HG02759 (cell line): ENCODE results near the gene OVOL2.

Experiments used
- ATAC-seq: cut with Tn5 transposase; IDR thresholded peaks from one replicate; pipeline ENCODE4 v1.9.1; 2021; ENCODE audit warnings: mild to moderate bottlenecking, moderate library complexity; ENCODE audit not compliant: unreplicated experiment

The OVOL2 gene

GRCh38 chr20:18018100-18018499, 39.6 kb downstream of the OVOL2 start:
- no peak for ATAC-seq

DNA sequence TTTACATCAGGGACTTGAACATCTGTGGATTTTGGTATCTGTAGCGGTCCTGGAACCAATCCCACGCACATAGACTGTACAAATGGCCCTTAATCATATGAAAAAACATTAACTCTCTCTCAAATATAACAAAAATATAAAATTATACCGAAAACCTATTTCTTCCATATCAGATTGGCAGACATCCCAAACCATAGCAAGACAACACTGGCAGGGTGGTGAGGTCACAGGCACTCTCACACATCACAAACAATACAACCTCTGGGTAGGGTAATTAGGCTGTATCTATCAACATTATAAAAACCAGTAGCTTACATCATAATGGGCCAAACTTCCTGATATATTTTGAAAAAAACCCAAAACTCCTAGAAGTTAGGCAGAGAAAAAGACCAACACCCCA, 40.9 kb downstream of the OVOL2 start:
- no peak for ATAC-seq

GRCh38 chr20:18014411-18014810, 43.3 kb downstream of the OVOL2 start:
- ATAC-seq, result no peak

- ATAC-seq, result no peak
These were observed 44.8 kb downstream of the OVOL2 start for GRCh38 chr20:18012901-18013300.

- ATAC-seq, result no peak
These were observed 45.6 kb downstream of the OVOL2 start for GRCh38 chr20:18011951-18012645.

GRCh38 chr20:18011482-18011881, 46.2 kb downstream of the OVOL2 start:
- ATAC-seq, result no peak

DNA sequence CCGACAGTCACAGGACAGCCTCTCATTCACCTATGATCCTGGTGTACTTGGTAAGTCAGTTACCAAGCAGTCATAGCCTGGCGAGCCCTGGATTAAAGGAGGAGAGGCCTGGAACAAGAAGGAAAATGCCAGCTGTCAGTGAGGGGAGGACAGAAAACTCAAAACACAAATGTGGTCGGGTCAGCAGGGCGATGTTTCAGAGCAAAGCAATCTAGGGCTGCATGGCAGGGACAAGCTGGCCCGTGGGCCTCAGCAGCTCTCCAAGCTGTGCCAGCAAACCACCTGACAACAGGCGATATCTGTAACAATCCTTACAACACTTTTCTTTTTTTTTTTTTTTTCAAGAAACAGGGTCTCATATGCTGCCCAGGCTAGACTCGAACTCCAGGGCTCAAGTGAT, 48.6 kb downstream of the OVOL2 start:
- ATAC-seq, result no peak

GRCh38 chr20:18007534-18008292, 50.0 kb downstream of the OVOL2 start:
- no peak for ATAC-seq

DNA sequence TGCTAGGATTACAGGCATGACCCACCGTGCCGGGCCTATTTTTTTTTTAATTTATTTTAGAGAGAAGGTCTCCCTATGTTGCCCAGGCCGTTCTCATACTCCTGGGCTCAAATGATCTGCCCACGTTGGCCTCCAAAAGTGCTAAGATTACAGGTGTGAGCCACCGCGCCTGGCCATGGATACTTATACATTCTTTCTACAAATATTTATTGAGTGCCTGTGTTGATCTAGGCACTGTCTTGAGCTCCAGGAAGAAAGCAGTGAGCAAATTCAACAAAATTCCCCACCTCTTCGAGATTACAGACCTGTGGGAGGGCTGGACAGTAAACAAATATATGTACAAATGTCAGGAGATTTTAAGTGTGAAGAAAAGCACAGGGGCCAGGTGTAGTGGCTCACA, 51.0 kb downstream of the OVOL2 start:
- ATAC-seq, result no peak

DNA sequence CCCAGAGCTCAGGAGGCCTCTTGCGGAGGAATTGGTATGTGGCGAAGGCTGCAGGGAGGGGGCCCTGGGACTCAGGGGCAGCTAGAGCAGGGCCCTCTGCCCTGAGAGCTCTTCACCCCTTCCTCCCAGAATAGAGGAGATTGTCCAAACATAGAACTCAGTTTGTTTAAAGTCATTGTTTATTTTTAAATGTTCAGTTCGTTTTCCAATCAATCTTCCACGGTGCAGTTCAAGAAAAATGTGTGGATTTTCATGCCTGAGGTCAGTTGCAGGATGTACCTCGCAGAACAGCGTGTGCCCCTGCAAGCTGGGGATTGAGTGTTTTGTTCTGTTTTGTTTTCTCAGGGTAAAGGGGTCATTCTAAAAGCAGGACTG, 51.7 kb downstream of the OVOL2 start:
- ATAC-seq, result no peak

DNA sequence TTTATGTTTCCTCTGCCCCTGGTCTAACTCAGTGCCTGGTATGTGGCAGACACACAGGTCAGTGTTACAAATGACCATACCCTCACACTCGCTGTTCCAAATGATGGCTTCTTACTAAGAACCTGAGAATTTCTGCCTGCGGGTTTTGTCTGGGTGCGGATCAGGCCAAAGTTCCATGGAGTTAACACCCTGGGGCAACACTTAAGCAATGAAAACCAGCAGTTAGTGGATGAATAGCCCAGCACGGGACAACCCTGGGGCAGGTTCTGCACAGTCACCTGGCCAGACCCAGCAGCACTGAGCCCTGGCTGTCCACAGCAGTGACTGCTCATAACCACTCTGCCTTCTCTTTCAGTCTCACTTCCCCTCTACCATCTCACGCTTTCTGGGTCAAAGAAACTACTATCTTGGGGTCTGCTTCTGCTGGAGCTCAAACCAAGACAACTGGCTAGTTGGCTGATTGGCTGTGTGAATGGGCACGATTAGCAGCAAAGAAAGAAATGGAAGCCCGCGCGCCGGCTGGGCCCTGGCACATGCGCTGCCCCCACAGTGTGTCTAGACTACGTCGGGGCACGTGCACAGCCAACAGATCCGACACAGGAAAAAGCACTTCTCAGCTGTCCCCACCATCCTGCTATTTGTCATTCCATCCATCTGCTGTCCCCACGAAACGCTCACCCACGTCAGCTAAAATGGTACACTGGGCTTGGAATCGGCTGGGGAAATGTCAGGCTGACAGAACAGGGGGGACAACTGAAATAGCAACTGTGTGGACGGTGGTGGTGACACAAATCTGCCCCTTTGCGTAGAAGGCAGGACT, 52.3 kb downstream of the OVOL2 start:
- ATAC-seq, result peak; percentile 93

DNA sequence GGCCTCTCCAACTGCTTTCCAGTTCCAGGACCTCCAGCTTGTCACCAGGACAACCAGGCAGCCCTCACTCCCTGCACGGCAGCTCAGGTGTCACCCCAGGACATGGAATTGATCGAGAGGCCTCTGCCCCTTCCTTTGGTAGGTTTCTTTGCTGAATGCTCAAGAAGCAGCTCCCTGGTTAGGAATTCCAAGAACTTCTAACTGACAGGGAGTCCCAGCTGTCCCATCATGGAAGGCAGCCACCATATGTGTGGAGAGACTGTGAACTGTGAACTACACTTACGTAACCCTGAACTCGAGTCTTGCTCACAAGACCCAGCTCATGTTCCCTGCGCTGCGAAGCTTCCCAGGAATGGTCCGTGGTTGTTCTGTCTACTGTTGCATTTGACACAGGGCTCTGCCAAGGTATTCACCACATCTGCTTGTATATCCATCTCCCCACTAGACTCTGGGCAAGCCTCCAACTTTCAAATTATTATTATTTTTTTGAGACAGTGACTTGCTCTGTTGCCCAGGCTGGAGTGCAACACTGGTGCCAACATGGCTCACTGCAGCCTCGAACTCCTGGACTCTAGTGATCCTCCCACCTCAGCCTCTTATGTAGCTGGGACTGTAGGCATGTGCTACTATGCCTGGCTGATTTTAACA, 53.2 kb downstream of the OVOL2 start:
- ATAC-seq, result no peak

- ATAC-seq, result peak; percentile 46
These were observed 53.8 kb downstream of the OVOL2 start for GRCh38 chr20:18003897-18004296.

- no peak for ATAC-seq
These were observed 56.4 kb downstream of the OVOL2 start for GRCh38 chr20:18001131-18001921.

DNA sequence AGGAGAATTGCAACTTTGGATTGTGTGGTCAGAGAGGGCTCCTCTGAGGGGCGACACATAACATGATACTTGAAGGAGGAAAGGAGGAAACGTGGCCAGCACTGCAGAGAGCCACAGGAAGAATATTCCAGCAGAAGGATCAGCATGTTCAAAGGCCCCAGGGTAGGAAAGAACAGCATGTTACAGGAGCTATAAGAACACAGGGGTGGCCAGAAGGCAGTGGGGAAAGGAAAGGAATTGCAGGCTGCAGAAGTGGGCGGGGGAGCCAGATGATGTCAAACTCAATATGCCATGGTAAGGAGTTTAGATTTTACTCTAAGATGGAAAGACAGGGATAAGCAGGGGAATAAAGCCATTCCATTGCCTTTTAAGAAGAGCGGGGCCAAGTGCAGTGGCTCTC, 58.1 kb downstream of the OVOL2 start:
- ATAC-seq, result no peak

GRCh38 chr20:17998446-17998845, 59.3 kb downstream of the OVOL2 start:
- ATAC-seq, result no peak

DNA sequence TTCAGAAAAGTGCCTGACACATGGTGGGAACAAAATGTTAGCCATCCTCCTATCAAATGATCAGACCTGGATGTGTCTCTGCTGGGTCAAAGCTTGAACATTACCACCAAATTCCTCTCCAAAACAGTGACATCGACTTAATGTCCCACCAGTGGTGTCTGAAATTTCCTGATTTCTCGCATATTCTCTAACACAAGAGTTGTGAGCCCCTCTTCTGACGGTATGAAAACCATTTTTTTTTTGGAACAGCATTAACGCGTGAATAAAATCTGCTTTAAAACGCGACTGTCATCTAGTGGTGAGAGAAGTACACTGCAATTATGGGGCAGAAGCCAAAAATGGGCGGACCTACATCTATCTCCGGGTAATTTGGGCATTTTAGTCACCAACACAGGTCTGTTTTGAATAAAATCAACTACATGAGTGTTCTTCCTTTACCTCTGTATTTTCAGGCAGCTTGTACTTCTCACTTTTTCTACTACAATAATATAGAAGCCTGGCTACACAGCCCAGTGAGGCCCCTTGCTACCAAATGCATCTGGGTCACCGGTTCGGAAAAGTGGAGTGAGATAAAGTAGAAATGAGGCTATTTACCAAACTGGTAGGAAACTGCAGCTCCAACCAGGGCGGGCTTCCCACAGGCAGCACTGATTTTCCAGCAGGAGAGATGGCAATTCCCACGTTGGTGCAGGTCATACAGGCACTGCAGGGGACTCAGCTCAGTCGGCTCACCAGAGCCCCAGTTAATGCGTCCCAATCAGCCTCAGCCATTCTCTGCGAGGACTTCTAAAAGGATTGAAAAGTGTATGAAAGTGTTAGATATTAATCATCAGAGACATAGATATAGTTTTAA, 61.5 kb downstream of the OVOL2 start:
- no peak for ATAC-seq

- no peak for ATAC-seq
These were observed 64.2 kb downstream of the OVOL2 start for GRCh38 chr20:17993546-17993945.

DNA sequence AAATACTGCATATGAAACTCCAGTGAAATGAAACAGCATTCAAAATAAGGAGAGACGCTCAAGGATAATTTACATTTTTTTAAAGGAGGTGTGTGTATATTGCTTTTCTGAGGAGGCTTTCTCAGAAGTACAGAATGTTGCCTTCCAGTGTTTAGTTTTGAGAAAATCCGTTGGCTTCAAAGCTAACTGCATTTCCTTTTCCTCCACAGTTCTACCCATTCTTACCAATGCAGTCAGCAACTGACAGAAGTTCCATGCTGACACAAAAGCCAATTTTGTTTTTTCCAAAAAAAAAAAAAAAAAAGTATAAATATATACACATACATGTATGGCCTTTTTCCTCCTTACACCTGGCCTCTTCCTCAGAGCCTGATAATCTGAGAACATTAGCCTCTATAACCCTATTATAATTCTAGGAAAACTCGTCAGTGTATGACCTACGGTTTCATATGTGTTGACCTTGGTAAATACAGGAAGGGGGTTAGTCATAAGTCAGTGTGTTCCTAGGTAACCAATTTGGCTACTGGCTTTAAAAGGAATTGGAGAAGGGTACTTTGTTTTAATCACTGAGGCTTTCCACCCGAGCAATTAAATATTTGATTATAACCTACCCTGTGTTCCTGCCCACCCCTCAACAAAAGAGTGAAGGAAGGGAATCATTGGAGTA, 64.7 kb downstream of the OVOL2 start:
- no peak for ATAC-seq
